Measurements from ENCODE around the gene EIF4H. TPM values are rescaled to one million over a fixed set of nuclear protein-coding genes. Genes with fewer than 3 reads are reported as not detected.

EIF4H gene
- total RNA-seq, 1 donor from 2014 or later, result 188 TPM

GRCh38 chr7:74233655-74234285, 59.6 kb downstream of the EIF4H start:
- no peak overlapping the region for H3K9ac ChIP-seq (ENCODE audit: low read depth in 1 of 3, low read length in 3 of 3)
- no peaks in the 10 kb centered on the region for H3K4me1 ChIP-seq (ENCODE audit: control insufficient read depth in 3 of 3, insufficient read depth in 3 of 3, low read length in 3 of 3)
- H3K9me3 ChIP-seq (ENCODE audit: control insufficient read depth in 3 of 3, low read length in 3 of 3), result no peaks in the 10 kb centered on the region
- H3K36me3 ChIP-seq (ENCODE audit: control insufficient read depth in 3 of 3, insufficient read depth in 3 of 3, low read length in 3 of 3), result peaks cover 34 to 46% (median 41%) of the 10 kb centered on the region in 3 donors
- H3K4me3 ChIP-seq (ENCODE audit: low read length in 3 of 3), result no peak overlapping the region
- no peak overlapping the region for H3K27ac ChIP-seq (ENCODE audit: low read depth, low read length)
- no peaks in the 10 kb centered on the region for H3K27me3 ChIP-seq (ENCODE audit: control insufficient read depth in 3 of 3, insufficient read depth in 3 of 3, low read length in 3 of 3)

- Histone ChIP-seq H3K9me3 (ENCODE audit: control insufficient read depth in 3 of 3, low read length in 3 of 3) (no peaks in the 10 kb centered on the region), H3K27ac (ENCODE audit: low read depth, low read length) (no peak overlapping the region), H3K27me3 (ENCODE audit: control insufficient read depth in 3 of 3, insufficient read depth in 3 of 3, low read length in 3 of 3) (no peaks in the 10 kb centered on the region), H3K4me1 (ENCODE audit: control insufficient read depth in 3 of 3, insufficient read depth in 3 of 3, low read length in 3 of 3) (no peaks in the 10 kb centered on the region), H3K36me3 (ENCODE audit: control insufficient read depth in 3 of 3, insufficient read depth in 3 of 3, low read length in 3 of 3) (peaks cover 40 to 52% (median 50%) of the 10 kb centered on the region in 3 donors), H3K9ac (ENCODE audit: low read depth in 1 of 3, low read length in 3 of 3) (no peak overlapping the region), H3K4me3 (ENCODE audit: low read length in 3 of 3) (no peak overlapping the region)
Measured at GRCh38 chr7:74235518-74236268, 61.5 kb downstream of the EIF4H start.

- Histone ChIP-seq H3K36me3 (ENCODE audit: control insufficient read depth in 3 of 3, insufficient read depth in 3 of 3, low read length in 3 of 3) (peaks cover 40 to 53% (median 53%) of the 10 kb centered on the region in 3 donors), H3K27me3 (ENCODE audit: control insufficient read depth in 3 of 3, insufficient read depth in 3 of 3, low read length in 3 of 3) (no peaks in the 10 kb centered on the region), H3K9me3 (ENCODE audit: control insufficient read depth in 3 of 3, low read length in 3 of 3) (no peaks in the 10 kb centered on the region), H3K4me1 (ENCODE audit: control insufficient read depth in 3 of 3, insufficient read depth in 3 of 3, low read length in 3 of 3) (no peaks in the 10 kb centered on the region), H3K27ac (ENCODE audit: low read depth, low read length) (no peak overlapping the region), H3K9ac (ENCODE audit: low read depth in 1 of 3, low read length in 3 of 3) (no peak overlapping the region), H3K4me3 (ENCODE audit: low read length in 3 of 3) (no peak overlapping the region)
Measured at GRCh38 chr7:74236284-74236683, 62.1 kb downstream of the EIF4H start.

GRCh38 chr7:74240482-74240881, 66.3 kb downstream of the EIF4H start:
- Histone ChIP-seq H3K36me3 (ENCODE audit: control insufficient read depth in 3 of 3, insufficient read depth in 3 of 3, low read length in 3 of 3) (peaks cover 38 to 60% (median 48%) of the 10 kb centered on the region in 3 donors), H3K27me3 (ENCODE audit: control insufficient read depth in 3 of 3, insufficient read depth in 3 of 3, low read length in 3 of 3) (no peaks in the 10 kb centered on the region), H3K9me3 (ENCODE audit: control insufficient read depth in 3 of 3, low read length in 3 of 3) (no peaks in the 10 kb centered on the region), H3K4me3 (ENCODE audit: low read length in 3 of 3) (no peak overlapping the region), H3K9ac (ENCODE audit: low read depth in 1 of 3, low read length in 3 of 3) (no peak overlapping the region), H3K27ac (ENCODE audit: low read depth, low read length) (no peak overlapping the region), H3K4me1 (ENCODE audit: control insufficient read depth in 3 of 3, insufficient read depth in 3 of 3, low read length in 3 of 3) (no peaks in the 10 kb centered on the region)

GRCh38 chr7:74242122-74242443, 67.9 kb downstream of the EIF4H start:
- no peak overlapping the region for H3K4me3 ChIP-seq (ENCODE audit: low read length in 3 of 3)

GRCh38 chr7:74246497-74246896, 72.3 kb downstream of the EIF4H start:
- no peaks in the 10 kb centered on the region for H3K27me3 ChIP-seq (ENCODE audit: control insufficient read depth in 3 of 3, insufficient read depth in 3 of 3, low read length in 3 of 3)
- no peak overlapping the region for H3K27ac ChIP-seq (ENCODE audit: low read depth, low read length)
- H3K9ac ChIP-seq (ENCODE audit: low read depth in 1 of 3, low read length in 3 of 3), result no peak overlapping the region
- no peaks in the 10 kb centered on the region for H3K9me3 ChIP-seq (ENCODE audit: control insufficient read depth in 3 of 3, low read length in 3 of 3)
- H3K36me3 ChIP-seq (ENCODE audit: control insufficient read depth in 3 of 3, insufficient read depth in 3 of 3, low read length in 3 of 3), result peaks cover 32 to 46% (median 36%) of the 10 kb centered on the region in 3 donors
- H3K4me3 ChIP-seq (ENCODE audit: low read length in 3 of 3), result no peak overlapping the region
- H3K4me1 ChIP-seq (ENCODE audit: control insufficient read depth in 3 of 3, insufficient read depth in 3 of 3, low read length in 3 of 3), result no peaks in the 10 kb centered on the region

More at GRCh38 chr7:74242122-74242443, 67.9 kb downstream of the EIF4H start:
- Histone ChIP-seq H3K36me3 (ENCODE audit: control insufficient read depth in 3 of 3, insufficient read depth in 3 of 3, low read length in 3 of 3) (peaks cover 31 to 51% (median 41%) of the 10 kb centered on the region in 3 donors), H3K27ac (ENCODE audit: low read depth, low read length) (no peak overlapping the region), H3K27me3 (ENCODE audit: control insufficient read depth in 3 of 3, insufficient read depth in 3 of 3, low read length in 3 of 3) (no peaks in the 10 kb centered on the region), H3K4me1 (ENCODE audit: control insufficient read depth in 3 of 3, insufficient read depth in 3 of 3, low read length in 3 of 3) (no peaks in the 10 kb centered on the region), H3K9ac (ENCODE audit: low read depth in 1 of 3, low read length in 3 of 3) (no peak overlapping the region), H3K9me3 (ENCODE audit: control insufficient read depth in 3 of 3, low read length in 3 of 3) (no peaks in the 10 kb centered on the region)

Small RNA genes lying within 50 kb of the gene (small RNA-seq; reads per million reads assigned to genes)
- gene MIR590, result 3.6 reads per million, percentile 88 among the genes with 10 or more reads in this experiment

Other genes with a start within 250 kb of the EIF4H start
- gene ELN, start 146.2 kb upstream of the EIF4H start, total RNA-seq, result 107 TPM
- 4.7 TPM for gene LIMK1, start 90.6 kb upstream of the EIF4H start, total RNA-seq
- gene LAT2, start 35.6 kb downstream of the EIF4H start, total RNA-seq, result 5.2 TPM
- 21.4 TPM for gene RFC2, start 80.0 kb downstream of the EIF4H start, total RNA-seq
- 21.9 TPM for gene CLIP2, start 115.1 kb downstream of the EIF4H start, total RNA-seq

Measured in skeletal muscle tissue (tissue), 5 donors.